Measurements from ENCODE around the gene ARAP3.

DNA sequence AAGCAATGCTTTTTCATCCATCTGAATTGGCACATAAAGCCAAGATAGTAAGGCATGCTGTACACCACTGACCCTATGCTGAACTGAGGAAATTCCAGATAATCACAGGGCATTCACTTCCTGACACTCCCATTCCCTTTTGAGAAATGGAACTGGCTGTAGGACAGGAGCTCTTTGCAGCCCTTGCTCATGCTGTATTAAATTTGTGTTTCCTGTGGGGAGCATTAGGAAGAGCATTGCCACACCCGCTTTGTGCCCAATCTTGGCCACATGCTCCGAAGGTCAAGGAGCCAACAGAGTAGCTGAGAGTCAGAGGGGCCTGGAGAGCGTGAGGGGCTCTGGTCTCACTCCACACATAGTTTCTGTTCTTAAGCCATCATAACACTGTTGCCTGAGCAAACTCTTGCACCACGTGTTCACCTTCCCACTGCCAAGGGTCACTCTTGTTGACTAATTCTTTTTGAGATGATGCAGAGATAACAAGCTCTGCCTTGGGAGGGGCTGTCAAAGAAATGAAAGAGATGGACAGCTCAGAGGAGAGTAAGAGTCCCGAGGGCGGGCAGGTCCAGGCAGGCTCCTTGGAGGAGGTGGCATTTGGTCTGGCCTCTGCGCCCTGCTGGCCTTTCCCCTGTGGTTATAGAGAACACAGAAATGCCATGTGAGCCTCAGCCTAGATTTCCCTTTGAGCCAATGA lies 31.7 kb upstream of the ARAP3 start:
- no peak for TF ChIP-seq BHLHE40 (IDR thresholded peaks at IDR 0.05; ENCODE audit: borderline replicate concordance)
- TF ChIP-seq TARDBP (IDR thresholded peaks at IDR 0.05): no peak
- no peak for TF ChIP-seq FOXM1 (IDR thresholded peaks at IDR 0.05; ENCODE audit: borderline replicate concordance)

Measured in HEK293T (cell line).